Posterior cingulate gyrus (tissue), 11 donors: ENCODE data around the gene PACSIN2.

Experiments used
- DNase-seq, 10 donors: peaks; one replicate each; pipeline versions ENCODE4 v3.0.0 to v3.0.0-alpha.2; 2020 to 2021; ENCODE audit warnings: mixed read lengths in 3 of 10
- intact Hi-C: fragments of 100-400 bp; cut with DNase I; formaldehyde crosslinking; loops from one replicate; pipeline ENCODE4 v1.15.1; 2023

Gene PACSIN2

DNA sequence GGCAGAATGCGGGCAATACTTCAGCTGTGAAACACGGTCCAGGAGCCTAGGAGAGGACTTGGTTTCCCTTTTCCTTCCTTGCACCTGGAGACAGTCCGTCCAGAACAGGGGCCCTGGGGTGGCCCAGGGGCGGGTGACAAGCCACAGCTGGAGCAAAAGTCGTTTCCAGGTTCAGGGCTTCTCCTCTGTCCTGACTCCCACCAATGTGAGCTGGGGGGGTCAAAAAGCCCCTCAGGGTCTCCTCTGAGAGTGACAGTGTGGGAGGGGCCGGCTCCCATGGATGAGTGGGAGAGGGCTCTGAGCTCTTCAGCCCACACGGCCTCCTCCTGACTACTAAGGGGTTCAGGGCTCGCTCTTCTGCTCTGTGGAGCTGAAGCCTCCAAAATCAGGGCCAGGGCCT is 137.8 kb downstream of the PACSIN2 start:
- no peak for DNase-seq
- intact Hi-C loops = no loop called here

GRCh38 chr22:42876041-42876440 is 138.9 kb downstream of the PACSIN2 start:
- no peak for DNase-seq
- intact Hi-C loops = no loop called here

DNA sequence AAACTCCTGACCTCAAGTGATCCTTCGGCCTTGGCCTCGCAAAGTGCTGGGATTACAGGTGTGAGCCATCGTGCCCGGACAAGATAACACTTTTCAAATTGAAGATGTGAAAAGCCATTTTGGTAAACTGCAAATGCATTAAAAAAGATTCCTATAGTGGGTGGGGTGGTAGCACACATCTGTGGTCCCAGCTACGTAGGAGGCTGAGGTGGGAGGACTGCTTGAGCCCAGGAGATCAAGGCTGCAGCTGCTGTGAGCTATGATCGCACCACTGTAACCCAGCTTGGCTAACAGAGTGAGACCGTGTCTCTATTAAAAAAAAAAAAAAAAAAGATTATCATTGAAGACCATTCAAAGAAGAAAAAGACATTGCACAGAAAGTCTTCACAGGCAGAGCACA is 140.9 kb downstream of the PACSIN2 start:
- peak in 1 of 10 donors; percentile 20 for DNase-seq
- intact Hi-C loops = no loop called here

- intact Hi-C loops = no loop called here
These were observed 141.6 kb downstream of the PACSIN2 start for GRCh38 chr22:42873356-42873755.

GRCh38 chr22:42872821-42873220 is 142.1 kb downstream of the PACSIN2 start:
- peak in 1 of 10 donors; percentile 33 for DNase-seq
- intact Hi-C loops = no loop called here

More at GRCh38 chr22:42873356-42873755, 141.6 kb downstream of the PACSIN2 start:
- DNase-seq = peak in 1 of 10 donors; percentile 72

DNA sequence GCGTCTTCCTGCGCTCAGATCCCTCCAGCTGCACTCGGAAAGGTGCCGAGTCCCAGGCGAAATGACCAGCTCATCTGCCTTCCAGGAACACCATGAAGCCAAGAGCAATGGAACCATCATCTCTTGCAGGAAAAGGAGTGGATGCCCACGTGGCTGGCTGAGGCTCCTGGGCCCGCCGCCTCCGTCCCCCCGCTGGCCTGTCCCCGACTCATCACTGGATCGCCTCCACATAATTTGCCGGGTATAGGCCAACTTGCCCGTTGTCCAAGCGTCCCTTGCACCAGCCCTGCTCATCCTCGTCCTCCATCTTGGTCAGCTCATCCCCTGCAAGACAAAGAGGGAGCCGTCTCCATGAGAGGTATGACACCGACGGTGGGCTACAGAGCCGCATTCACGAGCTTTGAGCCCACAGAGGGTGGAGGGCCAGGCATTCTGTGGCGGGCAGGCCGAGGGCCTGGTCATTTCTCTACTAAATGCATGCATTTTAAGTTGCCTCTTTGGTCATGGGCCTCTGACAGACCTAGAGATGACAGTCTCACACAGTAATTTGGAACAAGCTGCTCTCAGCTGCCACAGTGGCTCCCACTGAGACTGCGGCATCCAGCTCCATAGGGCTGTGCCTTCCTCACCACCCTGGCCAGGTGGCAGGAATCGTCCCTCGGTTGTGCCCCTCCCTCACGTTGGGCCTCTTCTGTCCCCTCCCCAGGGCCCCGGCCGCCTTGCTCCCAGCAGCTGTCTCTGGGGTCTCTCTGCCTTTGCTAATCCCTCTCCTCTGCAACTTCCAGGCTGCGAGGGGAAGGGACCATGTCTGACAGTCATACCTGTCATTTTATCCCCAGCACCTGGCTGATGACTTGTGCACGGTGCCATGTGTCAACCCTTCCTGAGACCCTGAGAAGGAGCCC is 143.6 kb downstream of the PACSIN2 start:
- no peak for DNase-seq
- intact Hi-C loops = no loop called here

DNA sequence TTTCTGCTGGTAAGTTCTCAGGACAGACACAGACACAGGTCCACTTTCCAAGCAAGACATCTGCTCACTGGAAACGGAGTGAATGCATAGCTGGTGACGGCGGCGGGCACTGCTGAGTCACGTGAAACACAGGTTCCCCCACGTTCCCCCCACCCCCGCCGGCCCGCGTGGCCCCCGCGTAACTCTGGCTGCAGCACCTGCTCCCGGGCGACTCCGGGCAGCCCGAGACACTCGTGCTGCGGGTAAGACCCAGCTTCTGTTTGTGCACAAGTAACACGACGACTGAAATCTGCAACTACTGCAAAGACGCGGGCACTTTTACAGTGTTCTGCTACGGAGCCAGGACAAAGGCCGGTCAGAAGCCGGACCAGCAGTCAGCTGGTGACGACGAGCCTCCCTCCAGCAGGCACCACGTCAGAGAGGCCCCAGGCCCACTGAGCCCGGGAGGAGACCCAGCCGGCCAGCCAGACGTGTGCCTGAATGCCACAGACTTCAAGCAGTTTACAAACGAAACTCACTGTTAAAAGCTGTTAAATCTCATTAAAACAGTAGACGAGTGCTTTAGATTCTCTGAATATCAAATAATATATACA is 145.0 kb downstream of the PACSIN2 start:
- intact Hi-C loops = loop anchor here (5.0 kb wide), 2 partner anchors 162 to 222 kb away; no protein-coding TSS in a partner anchor
- peak in 1 of 10 donors; percentile 32 for DNase-seq

GRCh38 chr22:42869463-42869862 is 145.5 kb downstream of the PACSIN2 start:
- intact Hi-C loops = loop anchor here (5.0 kb wide), 2 partner anchors 163 to 223 kb away; no protein-coding TSS in a partner anchor
- DNase-seq = peak in 1 of 10 donors; percentile 63

DNA sequence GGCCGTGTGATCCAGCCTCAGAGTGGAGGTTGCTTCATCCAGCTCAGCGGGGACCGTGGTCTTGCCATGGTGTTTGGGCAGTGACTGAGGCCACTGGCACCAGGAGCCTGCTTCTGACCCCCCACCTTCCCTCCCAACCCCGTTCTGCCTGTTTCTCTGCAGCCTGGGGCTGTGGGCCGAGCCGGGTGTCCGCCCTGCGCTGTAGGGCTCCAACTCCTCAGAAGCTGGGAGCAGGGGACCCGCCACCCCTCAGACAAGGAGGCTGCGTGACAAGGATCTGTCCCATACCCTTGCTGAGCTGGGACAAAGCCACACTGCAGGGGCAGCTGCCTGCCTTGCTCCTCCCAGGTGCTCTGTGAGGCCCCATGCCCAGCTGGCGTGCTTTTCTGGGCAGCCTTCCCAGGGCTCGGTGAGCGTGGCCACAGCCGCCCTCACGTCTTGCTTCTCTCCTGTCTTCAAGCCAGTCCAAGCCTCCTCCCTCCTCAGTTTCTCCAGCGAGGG is 146.1 kb downstream of the PACSIN2 start:
- DNase-seq = peak; percentile 47 to 94 (median 62)
- intact Hi-C loops = loop anchor here (5.0 kb wide), 2 partner anchors 164 to 224 kb away; no protein-coding TSS in a partner anchor

DNA sequence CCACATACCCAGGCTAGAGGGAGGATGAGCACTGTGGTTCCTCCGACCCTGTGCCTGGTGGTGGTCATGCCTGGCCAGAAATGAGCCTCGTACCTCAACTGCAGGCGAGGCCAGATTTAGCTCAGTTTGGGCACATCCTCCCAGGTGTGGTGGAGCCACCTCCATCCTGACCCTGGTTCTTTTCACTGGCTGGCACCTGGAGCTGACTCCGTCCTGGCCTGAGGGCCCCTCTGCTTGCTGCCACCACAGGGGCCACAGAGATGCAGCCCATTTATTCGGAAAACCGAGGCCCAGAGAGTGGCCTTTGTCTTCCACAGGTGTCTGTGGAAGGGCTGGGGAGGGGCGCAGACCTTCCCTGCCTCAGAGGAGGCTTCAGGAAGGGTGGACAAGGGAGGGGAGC is 148.8 kb downstream of the PACSIN2 start:
- DNase-seq = peak in 1 of 10 donors; percentile 40
- intact Hi-C loops = loop anchor here (5.0 kb wide), 2 partner anchors 166 to 226 kb away; no protein-coding TSS in a partner anchor

DNA sequence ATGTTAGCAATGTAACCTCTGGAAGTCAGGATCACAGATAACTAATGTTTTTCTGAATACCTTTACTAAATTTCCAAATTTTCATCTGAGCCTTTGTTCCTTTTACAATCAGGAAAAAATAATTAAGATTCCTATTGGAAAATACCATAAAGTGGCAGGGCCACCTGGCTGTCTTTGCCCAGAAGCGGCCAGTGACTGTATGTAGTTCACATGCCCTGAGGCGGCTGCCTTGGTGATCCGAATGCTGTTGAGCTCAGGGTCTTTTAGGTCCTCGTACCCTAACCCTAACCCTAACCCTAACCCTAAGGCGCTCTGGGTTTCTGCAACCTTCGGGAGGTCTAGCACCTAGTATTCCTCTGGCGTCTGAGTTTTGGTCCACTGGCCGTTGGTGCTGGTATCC is 149.4 kb downstream of the PACSIN2 start:
- peak in 1 of 10 donors; percentile 45 for DNase-seq
- intact Hi-C loops = loop anchor here (5.0 kb wide), 2 partner anchors 167 to 227 kb away; no protein-coding TSS in a partner anchor

- no peak for DNase-seq
These were observed 151.5 kb downstream of the PACSIN2 start for GRCh38 chr22:42863349-42863961.

GRCh38 chr22:42862045-42862734 is 152.8 kb downstream of the PACSIN2 start:
- intact Hi-C loops = no loop called here
- peak in 1 of 10 donors; percentile 2 for DNase-seq

More at GRCh38 chr22:42863349-42863961, 151.5 kb downstream of the PACSIN2 start:
- intact Hi-C loops = no loop called here

GRCh38 chr22:42860968-42861367 is 154.0 kb downstream of the PACSIN2 start:
- intact Hi-C loops = no loop called here

GRCh38 chr22:42857845-42858481 is 157.0 kb downstream of the PACSIN2 start:
- DNase-seq = peak in 2 of 10 donors; percentile 59 to 79
- intact Hi-C loops = no loop called here

More at GRCh38 chr22:42860968-42861367, 154.0 kb downstream of the PACSIN2 start:
- DNase-seq = peak in 1 of 10 donors; percentile 47

DNA sequence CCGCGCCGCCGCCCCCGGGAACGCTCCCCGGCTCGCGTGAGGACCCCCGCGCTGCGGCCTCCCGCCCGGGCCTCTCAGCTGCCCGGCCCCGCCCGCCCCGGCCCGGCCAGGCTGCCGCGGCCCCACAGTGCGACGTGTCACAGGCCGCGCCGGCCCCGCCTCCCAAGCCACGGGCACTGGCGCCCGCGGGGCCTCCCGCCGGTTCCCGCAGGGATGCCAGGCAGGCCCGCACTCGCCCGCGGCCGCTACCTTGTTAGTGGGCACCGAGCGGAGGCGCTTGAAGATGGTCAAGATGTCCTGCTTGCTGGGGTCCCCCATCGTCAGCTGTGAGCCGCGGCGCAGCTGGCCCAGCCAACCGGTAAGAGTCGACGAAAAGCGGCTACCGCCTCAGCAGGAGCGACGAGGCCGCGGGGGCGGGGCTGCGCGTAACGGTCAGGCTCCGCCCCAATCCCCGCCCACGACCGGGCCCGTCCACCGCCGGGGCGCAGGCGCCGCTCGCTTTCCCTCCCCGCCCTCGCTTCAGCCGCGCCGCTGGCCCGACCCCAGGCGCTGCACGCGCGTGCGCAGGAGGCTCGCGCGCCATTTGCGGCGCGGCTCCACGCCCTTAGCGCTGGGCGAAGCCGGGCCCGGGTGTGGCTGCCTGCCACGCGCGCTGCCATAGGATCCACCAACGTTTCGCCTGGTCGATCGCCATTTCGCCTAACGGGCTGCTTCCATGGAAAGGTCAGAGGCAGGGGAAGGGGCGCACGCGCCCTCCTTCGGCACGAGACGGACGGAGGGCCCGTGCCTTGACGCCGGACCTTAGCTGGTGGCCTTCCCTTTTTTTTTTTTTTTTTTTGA is 157.9 kb downstream of the PACSIN2 start, which contains the start of gene ARFGAP3:
Gene ARFGAP3 (minus strand): TSS at position 409 of the 840 bp plus-strand sequence. CDS start 91 bp downstream, at position 318.
- intact Hi-C loops = no loop called here
- peak; percentile 89 to 99 (median 94) for DNase-seq

DNA sequence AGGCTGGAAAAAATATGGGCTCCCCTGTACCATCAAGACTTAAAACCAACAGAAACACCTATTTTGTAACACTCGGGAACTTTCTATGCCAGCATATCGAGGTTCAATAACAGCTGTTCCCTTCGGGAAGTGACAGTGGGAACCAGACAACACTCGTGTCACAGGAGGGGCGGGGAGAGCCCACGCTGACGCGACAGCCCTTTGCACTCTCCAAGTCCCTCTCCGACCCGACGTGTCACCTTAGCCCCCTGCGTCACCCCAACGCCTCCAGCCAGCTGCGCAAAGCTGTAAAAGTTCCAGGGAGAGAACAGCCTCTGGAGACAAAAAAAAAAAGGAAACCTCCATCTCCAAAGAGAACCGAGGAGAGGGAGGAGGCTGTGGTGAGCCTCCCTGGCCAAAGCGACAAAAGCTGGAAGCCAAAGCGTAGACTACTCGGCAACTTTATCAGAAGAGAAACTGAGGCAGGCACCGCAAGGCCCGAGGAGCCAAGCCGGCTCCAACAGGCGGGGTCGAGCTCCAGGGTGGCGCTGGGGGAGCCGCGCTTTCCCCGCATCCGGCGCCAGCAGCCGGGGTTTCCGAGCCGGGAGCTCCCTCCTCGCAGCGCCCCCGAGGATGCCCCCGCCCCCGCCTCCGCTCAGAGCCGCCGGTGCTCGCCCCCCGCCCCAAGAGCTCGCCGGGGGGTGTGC is 158.6 kb downstream of the PACSIN2 start:
- DNase-seq = peak in 2 of 10 donors; percentile 71 to 86
- intact Hi-C loops = no loop called here

GRCh38 chr22:42855721-42856120 is 159.2 kb downstream of the PACSIN2 start:
- intact Hi-C loops = no loop called here
- DNase-seq = peak in 1 of 10 donors; percentile 35
